A673 (cell line): ENCODE measurements around the gene ZP2. TPM values are rescaled to one million over a fixed set of nuclear protein-coding genes. Genes with fewer than 3 reads are reported as not detected.

Experiments
- BruUV-seq: library from RNA; stranded (reverse); fragments of 400-500 nt; replicated peaks from 2 replicates; lab custom pipeline; 2021; lab: Mats Ljungman, UMichigan
- CTCF ChIA-PET: fragments of 300-600 bp; sonication (Branson Sonifier 250); formaldehyde crosslinking; loops from one replicate; lab custom pipeline; 2022; ENCODE audit warnings: antibody characterized with exemption; lab: Charles Lee
- POLR2A ChIA-PET: fragments of 300-600 bp; sonication (Branson Sonifier 250); formaldehyde crosslinking; loops from one replicate; lab custom pipeline; 2022; ENCODE audit warnings: antibody characterized with exemption; ENCODE audit not compliant: low non-redundant PET; lab: Charles Lee
- DNase-seq: peaks from one replicate; pipeline ENCODE4 v3.0.0-alpha.2; 2015; ENCODE audit warnings: low spot score
- H3K27ac ChIP-seq: fragments of 200-600 bp; sonication (generic); 2 replicates; pipeline ENCODE4 v1.5.1; 2016; ENCODE audit warnings: mixed run types, low read depth, mild to moderate bottlenecking, mixed read lengths, antibody characterized with exemption, low read length; ENCODE audit not compliant: poor library complexity, severe bottlenecking
- H3K27me3 ChIP-seq: fragments of 200-600 bp; sonication (generic); replicated peaks from 2 replicates; pipeline ENCODE4 v1.6.1; 2017; ENCODE audit warnings: mixed run types, low read depth, mild to moderate bottlenecking, mixed read lengths, antibody characterized with exemption, low read length; ENCODE audit not compliant: insufficient read depth, poor library complexity
- H3K36me3 ChIP-seq: fragments of 200-600 bp; sonication (generic); 2 replicates; pipeline ENCODE4 v1.6.1; 2016; ENCODE audit warnings: mixed run types, mild to moderate bottlenecking, mixed read lengths, antibody characterized with exemption, low read length; ENCODE audit not compliant: insufficient read depth, poor library complexity, severe bottlenecking
- H3K4me1 ChIP-seq: fragments of 200-600 bp; sonication (generic); 2 replicates; pipeline ENCODE4 v1.6.1; 2017; ENCODE audit warnings: mixed run types, mild to moderate bottlenecking, mixed read lengths, antibody characterized with exemption, low read length; ENCODE audit not compliant: insufficient read depth, poor library complexity, severe bottlenecking
- H3K4me3 ChIP-seq: fragments of 200-600 bp; sonication (generic); 2 replicates; pipeline ENCODE4 v1.5.1; 2016; ENCODE audit warnings: low read depth, mixed run types, mild to moderate bottlenecking, mixed read lengths, low read length; ENCODE audit not compliant: poor library complexity, severe bottlenecking
- H3K9me3 ChIP-seq: fragments of 200-600 bp; sonication (generic); 2 replicates; pipeline ENCODE4 v1.6.1; 2016; ENCODE audit warnings: mixed run types, low read depth, mild to moderate bottlenecking, mixed read lengths, antibody characterized with exemption, low read length; ENCODE audit not compliant: poor library complexity, severe bottlenecking
- CTCF ChIP-seq: fragments of 300-800, 200-600 bp; sonication (generic); conservative IDR thresholded peaks from 2 replicates; pipeline ENCODE4 v1.5.1; 2017; ENCODE audit warnings: low read depth, mild to moderate bottlenecking, antibody characterized with exemption, low read length, moderate library complexity, mixed read lengths
- EZH2 ChIP-seq: fragments of 200-600 bp; sonication (generic); IDR thresholded peaks from 2 replicates; pipeline ENCODE4 v1.6.1; 2017; ENCODE audit warnings: borderline replicate concordance, low read depth, mild to moderate bottlenecking, mixed read lengths, antibody characterized with exemption, low read length; ENCODE audit not compliant: poor library complexity, severe bottlenecking
- intact Hi-C: fragments of 100-400 bp; cut with micrococcal nuclease; formaldehyde crosslinking; loops from one replicate; pipeline ENCODE4 v1.10.0; 2022; ENCODE audit not compliant: unreplicated experiment
- total RNA-seq: library from RNA; stranded (reverse); gene quantifications from 2 replicates; pipeline ENCODE4 v1.2.3, GENCODE V29; 2021

The ZP2 gene
- total RNA-seq, 1 experiment from 2014 or later: not detected

DNA sequence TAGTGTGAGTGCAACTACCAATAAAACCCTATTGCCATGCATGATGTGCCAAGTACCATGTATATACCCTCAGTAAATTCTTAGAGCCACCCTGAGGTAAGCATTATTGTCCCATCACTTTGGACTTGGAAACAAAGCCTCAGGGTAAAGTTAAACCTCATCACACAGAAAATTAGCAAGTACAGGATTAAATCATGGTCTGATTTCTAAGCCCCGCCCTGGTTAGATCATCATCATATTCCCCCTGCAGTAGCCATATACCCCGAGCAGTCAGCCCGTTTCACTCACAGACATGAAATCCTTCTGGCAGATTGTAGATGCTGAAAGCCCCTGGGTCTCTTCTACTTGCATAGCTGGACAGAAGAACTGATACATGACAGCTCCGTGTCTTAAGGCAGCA lies 4.8 kb downstream of the ZP2 start:
- intact Hi-C loops: no loop called here
- no TSS peak for BruUV-seq
- H3K36me3 ChIP-seq: no peaks in the 10 kb centered on the region
- peaks cover 13% of the 10 kb centered on the region for H3K27me3 ChIP-seq
- no peak overlapping the region for H3K4me3 ChIP-seq
- TF ChIP-seq CTCF (no peak), EZH2 (no peak)
- no peak overlapping the region for H3K27ac ChIP-seq
- CTCF ChIA-PET: no interaction called here
- POLR2A ChIA-PET: no interaction called here
- no peaks in the 10 kb centered on the region for H3K9me3 ChIP-seq
- H3K4me1 ChIP-seq: no peaks in the 10 kb centered on the region
- DNase-seq: no peak

- H3K36me3 ChIP-seq: no peaks in the 10 kb centered on the region
- CTCF ChIA-PET: no interaction called here
These were observed 6.1 kb downstream of the ZP2 start for GRCh38 chr16:21205303-21205702.

GRCh38 chr16:21203155-21203797 lies 8.1 kb downstream of the ZP2 start:
- intact Hi-C loops: no loop called here
- BruUV-seq: no TSS peak
- H3K9me3 ChIP-seq: no peaks in the 10 kb centered on the region
- CTCF ChIA-PET: no interaction called here
- POLR2A ChIA-PET: no interaction called here
- no peak overlapping the region for H3K4me3 ChIP-seq
- DNase-seq: no peak
- H3K4me1 ChIP-seq: no peaks in the 10 kb centered on the region
- H3K27ac ChIP-seq: no peak overlapping the region
- peaks cover 29% of the 10 kb centered on the region for H3K27me3 ChIP-seq
- H3K36me3 ChIP-seq: no peaks in the 10 kb centered on the region
- TF ChIP-seq EZH2: no peak
- no peak for TF ChIP-seq CTCF

More at GRCh38 chr16:21205303-21205702, 6.1 kb downstream of the ZP2 start:
- no TSS peak for BruUV-seq
- intact Hi-C loops: no loop called here
- Histone ChIP-seq H3K4me3 (no peak overlapping the region), H3K4me1 (no peaks in the 10 kb centered on the region), H3K27me3 (peaks cover 13% of the 10 kb centered on the region), H3K9me3 (no peaks in the 10 kb centered on the region), H3K27ac (no peak overlapping the region)
- no peak for DNase-seq
- POLR2A ChIA-PET: no interaction called here
- TF ChIP-seq CTCF: no peak
- no peak for TF ChIP-seq EZH2
